ENCODE measurements around the gene PLCH1. TPM values are rescaled to one million over a fixed set of nuclear protein-coding genes. Genes with fewer than 3 reads are reported as not detected.
"Not testable (repeated sequence)": the region's sequence is repeated elsewhere in the genome, so short reads cannot be mapped to it uniquely, and the experiment has no call there.

PLCH1 gene
- total RNA-seq, 1 experiment from 2014 or later: 2.0 TPM

DNA sequence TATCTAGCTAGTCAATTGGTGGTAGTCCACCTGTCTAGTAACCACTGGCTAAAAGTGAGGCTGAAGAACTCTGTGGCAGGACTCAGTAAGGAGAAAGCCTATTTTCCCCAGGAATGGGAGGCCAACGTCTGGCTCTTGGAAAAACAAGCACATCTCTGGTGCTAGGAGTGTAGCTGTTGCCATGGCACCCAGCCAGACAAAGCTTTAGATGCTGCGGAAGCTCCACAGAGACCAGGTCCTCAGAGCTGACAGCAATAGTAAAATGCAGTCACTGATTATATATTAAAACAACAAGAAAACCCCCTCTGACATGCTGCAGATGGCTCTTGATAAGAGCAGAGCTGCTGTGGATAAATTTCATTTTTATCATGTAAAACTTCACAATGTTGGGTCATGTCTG, 326.5 kb downstream of the PLCH1 start:
- DNase-seq (ENCODE audit: low read depth): no peak

DNA sequence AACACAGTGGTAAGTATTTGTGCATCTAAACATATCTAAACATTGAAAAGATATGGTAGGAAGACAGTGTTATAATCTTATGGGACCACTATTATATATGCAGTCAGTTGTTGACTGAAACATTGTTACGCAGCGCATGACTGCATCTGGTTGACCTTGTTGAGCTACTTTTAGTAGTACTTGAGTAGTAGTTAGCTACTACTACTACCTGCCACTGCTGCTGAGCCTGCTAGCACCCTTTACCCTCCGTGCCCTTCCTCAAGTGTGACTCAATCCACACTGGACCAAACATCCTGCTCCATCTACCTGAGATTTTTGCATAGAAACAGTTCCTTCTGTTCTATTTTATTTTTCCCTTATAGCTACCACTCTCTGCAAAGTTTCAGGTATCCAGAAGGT, 327.8 kb downstream of the PLCH1 start:
- DNase-seq (ENCODE audit: low read depth): no peak

DNA sequence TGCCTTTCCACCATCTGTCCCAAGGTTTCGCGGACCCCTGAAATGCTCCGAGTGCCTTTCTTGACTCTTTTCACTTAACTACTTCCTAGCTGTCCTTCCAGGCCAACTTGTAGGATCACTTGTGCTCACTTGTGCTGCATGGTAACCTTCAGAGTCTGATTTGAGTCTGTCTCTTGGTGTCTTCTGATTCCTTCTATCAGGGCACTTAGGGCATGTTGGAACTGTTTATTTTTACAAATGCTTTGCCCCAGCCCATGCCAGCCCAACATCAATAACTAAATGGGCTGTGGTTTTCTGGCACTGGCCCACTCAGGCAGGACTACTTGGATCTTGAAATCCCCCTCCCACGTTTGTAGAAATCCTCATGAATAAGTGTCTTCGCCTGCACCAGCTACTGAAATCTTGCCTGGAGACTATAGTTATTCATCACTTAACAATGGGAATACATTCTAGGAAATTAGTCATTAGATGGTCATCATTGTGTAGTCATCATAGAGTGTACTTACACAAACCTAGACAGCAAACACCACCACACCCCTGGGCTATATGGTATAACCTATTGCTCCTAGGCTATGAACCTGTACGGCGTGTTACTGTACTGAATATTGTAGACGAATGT, 328.3 kb downstream of the PLCH1 start:
- DNase-seq (ENCODE audit: low read depth): no peak

DNA sequence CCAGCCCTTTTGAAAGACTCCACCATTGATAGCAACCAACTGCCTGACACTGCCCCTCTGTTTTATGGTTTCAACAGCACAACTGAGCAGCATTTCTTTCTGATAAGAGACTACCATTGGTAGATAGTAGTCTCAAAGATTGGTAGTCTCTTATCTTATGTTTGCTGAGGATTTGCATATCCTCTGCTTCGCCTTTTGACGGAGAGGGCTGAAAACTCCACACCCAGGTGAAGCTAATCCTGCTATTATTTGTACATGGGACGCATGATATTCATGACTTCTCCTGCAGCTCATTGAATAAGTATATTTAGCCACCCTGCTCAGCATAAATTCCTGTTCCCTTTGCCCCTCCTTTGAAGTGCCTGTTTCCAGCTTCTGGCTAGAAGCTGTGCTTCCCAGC, 332.0 kb downstream of the PLCH1 start:
- no peak for DNase-seq (ENCODE audit: low read depth)

DNA sequence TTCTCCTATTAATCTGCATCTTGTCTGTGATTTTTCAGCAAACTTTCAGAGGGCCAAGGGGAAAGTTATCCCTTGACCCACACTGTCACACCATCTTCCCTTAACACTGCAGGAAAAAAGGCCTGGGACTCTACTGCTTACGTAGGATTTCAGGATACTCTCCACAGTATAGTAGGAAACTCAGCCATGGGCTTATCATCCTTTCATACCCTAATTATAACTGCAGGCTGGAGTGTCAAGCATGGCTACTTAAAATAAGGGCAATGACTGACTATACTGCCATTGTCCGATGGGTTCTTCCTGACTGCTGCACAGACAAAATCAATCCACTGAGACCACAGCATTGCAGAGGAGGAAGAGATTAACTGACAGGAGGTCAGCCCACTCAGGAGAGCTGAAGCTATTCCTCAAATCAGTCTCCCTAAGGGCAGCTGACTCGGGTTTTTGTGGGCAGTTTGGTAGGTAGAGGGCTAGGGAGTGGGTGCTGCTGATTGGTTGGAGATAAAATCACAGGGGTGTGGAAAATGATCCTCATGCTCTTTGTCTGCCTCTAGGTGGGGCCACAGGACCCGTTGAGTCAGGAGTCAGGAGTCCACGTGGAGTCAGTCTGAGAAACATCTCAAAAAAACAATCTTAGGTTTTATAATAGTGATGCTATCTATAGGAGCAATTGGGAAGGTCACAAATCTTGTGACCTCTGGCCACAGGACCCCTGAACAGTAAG, 333.2 kb downstream of the PLCH1 start:
- DNase-seq (ENCODE audit: low read depth): no peak

DNA sequence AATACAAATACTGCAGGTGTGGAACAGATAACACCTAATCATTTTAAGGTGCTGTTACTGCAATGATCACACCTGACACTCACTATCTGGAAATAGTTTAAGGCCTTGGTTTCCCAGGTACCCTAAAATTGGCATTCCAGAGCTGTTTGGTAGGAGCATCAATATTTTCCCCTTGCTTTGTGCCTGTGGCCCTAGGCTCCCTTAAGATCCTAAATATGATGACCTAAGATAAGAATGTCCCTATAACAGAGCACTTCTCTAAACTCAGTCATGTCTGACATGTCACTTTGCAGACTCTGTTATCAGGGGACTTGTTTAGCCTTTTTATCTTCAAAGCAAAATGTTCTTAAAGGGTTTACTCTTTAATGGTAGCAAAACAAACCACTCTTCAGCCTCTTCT, 335.5 kb downstream of the PLCH1 start:
- DNase-seq (ENCODE audit: low read depth): no peak

DNA sequence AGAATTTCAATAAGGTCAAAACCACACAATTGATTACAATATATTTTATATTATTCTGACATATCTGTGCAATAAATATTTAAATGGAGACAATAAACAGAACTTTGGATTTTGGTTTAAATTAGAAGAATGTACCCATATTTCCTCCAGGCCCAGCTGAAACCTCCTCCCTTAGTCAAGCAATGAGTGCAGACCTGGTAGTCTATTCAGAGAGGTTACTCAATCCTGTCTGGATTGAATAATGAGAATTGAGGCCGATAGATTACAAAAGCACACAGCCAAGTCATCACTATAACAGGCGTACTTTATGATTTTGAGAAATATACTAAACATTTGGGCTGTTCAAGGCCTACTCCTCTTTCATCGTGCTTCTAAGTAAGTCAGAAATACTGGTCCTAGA, 336.9 kb downstream of the PLCH1 start:
- DNase-seq (ENCODE audit: low read depth): no peak

DNA sequence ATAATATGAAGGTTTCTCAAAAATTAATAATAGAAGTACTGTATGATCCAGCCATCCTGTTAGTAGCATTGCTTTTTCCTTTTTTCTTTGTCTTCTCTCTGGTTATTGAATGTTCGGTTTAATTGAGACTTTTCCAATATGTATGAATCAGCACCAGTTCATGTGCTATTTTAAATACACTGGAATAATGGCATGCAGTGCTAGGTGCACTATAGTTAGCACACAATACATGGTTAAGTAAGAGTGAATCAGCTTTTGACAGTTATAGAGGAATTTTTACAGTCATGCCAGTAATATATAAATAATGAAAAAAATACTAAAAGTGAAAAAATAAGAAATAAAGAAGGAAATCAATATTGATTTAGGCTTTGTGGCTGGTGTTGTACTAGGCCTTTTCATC, 337.5 kb downstream of the PLCH1 start:
- DNase-seq (ENCODE audit: low read depth): no peak

DNA sequence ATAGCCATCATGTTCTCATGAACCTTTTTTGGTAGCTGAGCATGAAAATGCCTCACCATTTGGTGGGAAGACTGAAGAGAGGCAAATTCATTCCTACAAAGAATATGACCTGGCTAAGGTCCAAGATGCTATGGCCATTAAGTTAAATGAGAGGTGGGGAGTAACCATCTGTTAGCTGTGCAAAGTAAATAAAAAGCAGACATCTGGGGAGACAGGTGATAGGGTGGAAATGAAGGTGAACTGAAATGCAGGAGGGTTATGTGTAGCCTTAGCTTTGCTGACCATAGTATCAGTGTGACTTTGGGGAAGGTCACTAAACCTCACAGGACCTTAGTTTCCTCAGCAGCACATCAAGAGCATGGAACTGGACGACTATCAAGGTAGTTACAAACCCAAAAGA, 340.4 kb downstream of the PLCH1 start:
- no peak for DNase-seq (ENCODE audit: low read depth)

DNA sequence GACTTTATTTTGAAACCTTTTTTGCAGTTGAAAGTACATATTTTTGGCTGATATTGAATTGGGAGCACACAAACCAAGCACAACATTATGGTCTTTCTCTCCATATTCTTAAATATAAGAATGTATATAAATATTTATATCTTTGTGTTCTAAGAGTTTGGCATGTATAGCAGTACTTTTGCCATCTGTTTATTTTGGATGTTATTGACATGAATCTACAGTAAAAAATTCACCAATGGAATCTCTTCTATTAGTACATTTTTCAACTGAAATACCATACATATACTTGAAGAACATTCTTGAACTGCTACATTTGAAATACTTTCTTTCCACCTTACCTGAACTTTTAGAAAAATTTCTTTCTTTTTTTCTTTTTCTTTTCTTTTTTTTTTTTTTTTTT, 342.2 kb downstream of the PLCH1 start:
- DNase-seq (ENCODE audit: low read depth): no peak

DNA sequence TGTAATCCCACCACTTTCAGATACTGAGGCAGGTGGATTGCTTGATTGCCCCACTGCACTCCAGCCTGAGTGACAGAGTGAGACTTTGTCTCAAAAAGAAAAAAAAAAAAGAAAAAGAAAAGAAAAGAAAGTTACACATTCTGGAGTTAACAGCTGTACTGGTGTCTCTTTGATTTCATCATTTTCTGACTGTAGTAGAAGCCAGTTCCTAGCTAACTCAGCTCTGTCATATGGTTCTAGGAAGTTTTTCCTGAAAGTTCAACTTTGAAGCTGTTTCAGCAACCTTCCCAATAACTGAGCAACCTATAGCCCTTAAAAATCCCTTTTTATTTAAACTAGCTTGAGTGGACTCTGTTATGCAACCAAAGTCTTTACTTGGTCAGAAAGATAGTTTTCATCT, 346.8 kb downstream of the PLCH1 start:
- no peak for DNase-seq (ENCODE audit: low read depth)

DNA sequence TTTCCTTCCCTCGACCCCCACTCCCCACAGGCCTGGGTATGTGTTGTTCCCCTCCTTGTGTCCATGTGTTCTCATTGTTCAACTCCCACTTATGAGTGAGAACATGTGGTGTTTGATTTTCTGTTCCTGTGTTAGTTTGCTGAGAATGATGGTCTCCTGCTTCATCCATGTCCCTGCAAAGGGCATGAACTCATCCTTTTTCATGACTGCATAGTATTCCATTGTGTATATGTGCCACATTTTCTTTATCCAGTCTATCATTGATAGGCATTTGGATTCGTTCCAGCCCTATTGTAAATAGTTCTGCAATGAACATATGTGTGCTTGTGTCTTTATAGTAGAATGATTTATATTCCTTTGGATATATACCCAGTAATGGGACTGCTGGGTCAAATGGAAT, 350.0 kb downstream of the PLCH1 start:
- DNase-seq (ENCODE audit: low read depth): not testable (repeated sequence)

DNA sequence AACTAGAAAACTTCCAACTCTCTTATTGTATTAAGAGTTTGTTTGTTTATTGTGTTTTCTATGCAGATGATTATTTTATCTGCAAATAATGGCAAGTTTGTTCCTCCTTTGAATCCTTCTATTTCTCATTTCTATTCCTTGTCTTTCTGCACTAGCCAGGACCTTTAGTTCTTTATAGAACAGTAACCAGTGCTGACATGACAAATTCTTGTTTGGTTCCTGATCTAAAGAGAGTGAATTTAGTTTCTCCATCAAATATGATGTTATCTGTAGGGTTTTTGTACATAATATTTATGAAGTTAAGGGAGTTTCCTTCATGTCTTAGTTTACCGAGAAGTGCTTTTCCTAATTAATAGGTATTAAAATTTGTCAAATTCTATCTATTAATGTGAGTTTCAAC, 350.6 kb downstream of the PLCH1 start:
- no peak for DNase-seq (ENCODE audit: low read depth)

DNA sequence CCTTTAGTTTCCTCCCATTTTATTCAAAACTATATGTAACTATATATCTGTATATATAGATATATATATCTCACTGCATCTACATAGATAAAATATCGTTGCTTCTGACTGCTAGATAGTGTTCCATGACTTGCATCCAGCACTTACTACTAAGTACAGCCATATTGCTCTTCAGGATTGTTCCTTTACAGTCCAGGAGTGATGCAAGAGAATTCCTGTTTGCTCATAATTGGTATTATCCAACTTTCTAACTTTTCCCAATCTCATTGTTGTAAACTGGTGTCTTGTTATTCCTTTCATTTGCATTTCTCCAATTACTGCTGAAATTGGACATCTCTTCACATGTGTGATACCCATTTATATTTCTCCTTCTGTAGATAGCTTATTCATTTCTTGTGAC, 351.6 kb downstream of the PLCH1 start:
- DNase-seq (ENCODE audit: low read depth): no peak

DNA sequence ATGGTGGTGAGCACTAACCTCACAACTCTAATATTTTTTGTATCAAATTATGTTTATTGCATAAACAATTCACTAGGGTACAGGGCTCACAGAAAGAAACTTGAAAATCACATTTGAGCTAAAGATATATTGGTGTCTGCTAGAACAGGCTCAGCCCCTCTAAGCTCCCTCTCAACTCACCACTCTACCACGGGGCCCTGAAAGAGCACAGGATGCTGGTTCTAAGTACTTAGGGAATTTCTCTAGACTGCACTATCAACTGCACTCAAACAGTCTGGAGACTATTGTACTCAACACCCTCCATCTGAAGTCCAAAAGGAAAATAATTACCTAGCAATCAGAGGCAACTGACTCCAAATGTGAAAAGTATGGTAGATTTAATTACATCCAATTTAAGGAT, 352.7 kb downstream of the PLCH1 start:
- DNase-seq (ENCODE audit: low read depth): no peak

DNA sequence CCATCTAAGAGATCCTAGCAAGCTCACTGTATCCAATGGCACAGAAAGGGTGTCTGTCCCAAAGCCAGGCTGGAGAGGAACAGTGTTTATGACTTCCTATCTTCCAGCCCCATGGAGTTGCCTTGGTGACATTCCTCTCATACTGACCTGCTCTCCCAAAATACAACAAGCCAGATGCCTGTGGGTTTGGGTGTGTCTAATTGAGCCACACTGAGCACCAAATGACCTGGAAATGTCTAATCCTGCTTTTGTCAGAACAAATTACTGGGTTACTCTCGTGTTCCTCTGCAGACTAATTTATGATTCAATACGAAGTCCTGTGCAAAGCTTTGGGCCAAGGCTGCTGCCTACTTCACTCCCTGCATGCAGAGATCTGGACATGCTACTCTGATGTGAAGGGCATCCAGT, 353.3 kb downstream of the PLCH1 start:
- DNase-seq (ENCODE audit: low read depth): no peak

DNA sequence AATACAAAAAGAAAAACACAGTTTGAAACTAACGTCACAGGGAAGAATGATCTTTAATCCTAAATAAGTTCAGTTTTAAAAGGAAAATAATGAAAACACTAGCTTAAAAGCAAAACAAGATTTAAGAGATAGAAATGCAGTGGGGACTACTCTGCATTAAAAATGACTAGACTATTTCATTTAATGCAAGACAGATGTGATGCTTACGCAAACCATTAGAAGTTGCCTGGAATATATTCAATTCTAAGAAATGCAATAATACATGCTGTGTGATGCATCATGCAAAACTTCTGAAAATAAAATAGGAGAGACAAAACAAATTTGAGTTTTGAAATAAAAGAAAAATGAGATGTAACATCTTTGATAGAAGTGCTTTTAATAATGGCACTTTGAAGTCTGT, 353.8 kb downstream of the PLCH1 start:
- no peak for DNase-seq (ENCODE audit: low read depth)

DNA sequence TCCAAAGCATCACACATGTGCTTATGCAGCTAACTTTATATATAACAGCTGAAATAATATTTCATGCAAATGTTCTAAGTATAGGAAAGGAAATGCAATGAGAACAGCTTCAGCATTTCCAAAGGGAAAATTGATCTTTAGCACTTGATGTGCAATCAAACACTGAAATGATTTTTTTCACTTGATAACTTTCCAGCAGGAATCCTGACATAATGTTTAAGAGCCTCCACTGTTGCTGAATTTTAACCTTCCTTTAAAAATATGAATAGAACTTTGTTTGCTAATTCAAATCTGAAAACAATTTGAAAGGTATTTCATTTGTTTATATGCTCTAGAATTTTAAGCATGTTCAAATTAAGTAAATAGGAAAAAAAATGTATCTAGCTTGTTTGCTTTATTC, 354.5 kb downstream of the PLCH1 start:
- DNase-seq (ENCODE audit: low read depth): no peak

DNA sequence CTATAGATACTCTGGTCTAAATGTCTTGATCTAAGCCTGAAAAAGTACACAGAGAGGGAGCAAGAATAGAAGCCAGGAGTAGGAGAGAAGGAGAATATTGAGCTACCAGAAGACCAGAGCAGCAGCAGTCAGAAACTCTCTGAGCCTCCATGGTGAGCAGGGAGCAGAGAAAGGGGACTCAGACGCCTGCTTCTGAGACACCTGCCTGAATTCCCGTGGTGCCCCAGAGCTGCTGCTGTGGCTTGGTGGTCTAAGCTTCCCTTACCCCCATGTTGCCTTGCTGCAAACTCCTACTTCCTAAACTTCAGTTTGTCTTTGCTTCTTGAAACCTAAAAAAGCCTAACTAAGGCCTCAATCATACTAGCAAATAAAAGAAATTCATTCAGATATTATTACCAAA, 356.5 kb downstream of the PLCH1 start:
- no peak for DNase-seq (ENCODE audit: low read depth)

DNA sequence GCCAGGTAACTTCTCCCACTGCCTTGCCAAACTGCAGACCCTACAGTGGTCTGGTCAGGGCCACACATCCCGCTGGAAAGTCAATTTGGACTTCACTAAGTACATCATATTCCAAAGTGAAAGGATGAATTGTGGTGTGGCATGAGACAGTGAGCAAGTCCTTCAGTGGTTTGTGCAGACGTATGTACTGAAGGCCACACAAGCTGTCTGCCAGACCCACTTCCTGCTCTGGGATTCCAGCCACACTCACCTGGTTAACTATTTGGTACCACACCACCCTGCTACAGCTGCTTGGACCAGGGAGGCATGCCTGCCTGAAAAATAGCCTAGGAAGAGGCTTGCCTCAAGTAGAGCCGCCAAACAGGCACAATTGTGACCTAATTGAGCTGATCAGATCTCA, 357.3 kb downstream of the PLCH1 start:
- no peak for DNase-seq (ENCODE audit: low read depth)

DNA sequence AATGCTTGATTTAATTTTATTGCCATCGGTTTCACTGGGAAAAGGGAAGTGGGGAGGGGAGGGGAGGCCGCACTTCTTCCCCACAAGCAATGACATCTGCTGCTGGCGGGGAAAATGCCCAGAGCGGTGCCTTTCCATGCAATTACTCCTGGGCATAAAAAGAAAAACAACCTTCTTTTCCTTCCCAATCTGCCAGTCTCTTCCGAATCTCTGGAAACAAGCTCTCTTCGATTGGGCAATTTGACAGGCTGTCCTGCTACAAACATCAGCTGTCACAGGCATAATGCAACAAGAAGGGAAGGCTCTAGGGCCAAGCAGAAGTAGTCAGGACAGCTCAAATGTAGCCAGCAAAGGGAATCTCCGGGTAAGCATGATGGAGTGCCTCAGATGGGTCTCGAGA, 358.0 kb downstream of the PLCH1 start:
- DNase-seq (ENCODE audit: low read depth): no peak

DNA sequence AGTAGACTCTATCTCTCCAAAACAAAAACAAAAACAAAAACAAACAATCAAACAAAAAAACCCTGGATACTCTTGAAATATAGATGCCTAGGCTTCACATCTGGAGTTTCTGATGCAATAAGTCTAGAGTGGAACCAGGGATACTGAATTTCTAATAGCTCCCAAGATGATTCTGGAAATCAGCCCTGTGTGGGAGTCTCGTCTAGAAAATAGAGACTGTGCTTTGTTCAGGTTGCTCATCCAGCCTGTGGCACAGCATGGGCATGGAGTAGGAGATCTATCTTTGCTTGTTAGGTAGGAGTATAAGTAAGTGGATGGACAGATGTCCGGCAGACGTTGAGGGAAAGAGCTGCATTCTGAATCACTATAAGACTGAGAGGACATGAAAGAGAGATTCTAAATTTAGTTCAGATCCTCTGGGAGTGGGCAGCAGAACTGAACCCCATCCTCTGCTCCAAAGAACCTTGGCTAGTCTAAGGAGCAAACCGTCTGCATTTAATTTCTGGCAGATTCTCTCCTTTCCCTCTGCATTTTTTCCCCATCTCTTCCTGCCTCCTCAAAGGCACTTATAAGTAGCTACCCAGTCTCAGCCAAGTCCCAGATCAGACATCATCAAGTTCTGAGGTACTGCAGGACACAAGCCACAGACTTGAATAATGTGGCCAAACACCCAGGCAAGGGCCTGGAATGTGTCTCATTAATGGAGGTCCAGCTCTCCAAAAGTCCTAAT, 358.8 kb downstream of the PLCH1 start:
- no peak for DNase-seq (ENCODE audit: low read depth)

DNA sequence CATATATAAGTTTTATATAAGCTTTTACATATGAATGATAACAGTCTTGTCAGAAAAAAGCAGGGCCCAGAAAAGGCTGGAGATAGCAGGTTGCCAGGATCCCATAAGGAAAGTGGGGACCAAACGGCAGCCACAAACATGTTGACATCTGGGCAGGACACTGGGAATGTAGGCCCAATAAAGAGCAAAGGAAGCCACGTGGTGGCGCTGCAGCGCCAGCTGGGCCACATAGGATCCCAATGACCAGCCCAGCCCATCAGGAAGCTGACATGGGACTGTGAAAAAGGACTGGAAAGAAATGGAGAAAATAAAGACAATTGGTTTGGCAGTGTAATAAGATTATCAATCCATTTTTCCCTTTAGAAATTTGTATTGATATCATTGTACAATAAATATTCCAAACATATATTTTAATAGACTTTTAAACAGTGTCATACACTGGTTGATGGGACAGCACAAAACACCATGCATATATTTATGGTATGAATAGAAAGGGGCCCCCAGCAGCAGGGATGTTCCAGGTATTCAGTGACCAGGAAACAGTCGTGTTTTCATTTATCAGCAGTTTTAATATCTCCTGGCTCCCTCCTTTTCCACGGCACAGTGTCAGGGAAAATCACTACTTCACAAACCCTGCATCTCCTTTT, 362.4 kb downstream of the PLCH1 start:
- DNase-seq (ENCODE audit: low read depth): peak; percentile 21
